ENCODE data around the gene UXT.
"Not testable (repeated sequence)": the region's sequence is repeated elsewhere in the genome, so short reads cannot be mapped to it uniquely, and the experiment has no call there.

The UXT gene

GRCh38 chrX:47658684-47659420, at the start of gene UXT:
UXT (minus strand) TSS chrX:47659180; CDS start chrX:47658927, 253 bp downstream.
- DNase-seq, result peak; percentile 94

GRCh38 chrX:47707031-47707780, 48.2 kb upstream of the UXT start:
- DNase-seq, result no peak

- no peak for DNase-seq
Measured at GRCh38 chrX:47706575-47706974, 47.6 kb upstream of the UXT start.

- DNase-seq, result no peak
Measured at GRCh38 chrX:47704736-47705135, 45.8 kb upstream of the UXT start.

GRCh38 chrX:47697181-47697580, 38.2 kb upstream of the UXT start:
- no peak for DNase-seq

GRCh38 chrX:47690175-47690574, 31.2 kb upstream of the UXT start:
- DNase-seq, result no peak

GRCh38 chrX:47687263-47687662, 28.3 kb upstream of the UXT start:
- no peak for DNase-seq

- no peak for DNase-seq
Measured at GRCh38 chrX:47683829-47684205, 24.8 kb upstream of the UXT start.

GRCh38 chrX:47683184-47683828, 24.3 kb upstream of the UXT start:
- DNase-seq, result no peak

- DNase-seq, result not testable (repeated sequence)
Measured at GRCh38 chrX:47675959-47676859, 17.2 kb upstream of the UXT start.

- no peak for DNase-seq
Measured at GRCh38 chrX:47674776-47675175, 15.8 kb upstream of the UXT start.

- not testable (repeated sequence) for DNase-seq
Measured at GRCh38 chrX:47665797-47666196, 6.8 kb upstream of the UXT start.

- DNase-seq, result no peak
Measured at GRCh38 chrX:47664737-47665136, 5.8 kb upstream of the UXT start.

- DNase-seq, result no peak
Measured at GRCh38 chrX:47662144-47662657, 3.2 kb upstream of the UXT start.

- DNase-seq, result no peak
Measured at GRCh38 chrX:47661539-47661938, 2.6 kb upstream of the UXT start.

GRCh38 chrX:47659421-47659726, 394 bp upstream of the UXT start:
- DNase-seq, result no peak

GRCh38 chrX:47658301-47658683, 688 bp downstream of the UXT start:
- DNase-seq, result no peak

GRCh38 chrX:47651043-47651905, 7.7 kb downstream of the UXT start:
- DNase-seq, result no peak

GRCh38 chrX:47650164-47651042, 8.6 kb downstream of the UXT start, which contains the start of gene ELK1:
ELK1 (minus strand) TSS chrX:47650563; CDS start chrX:47641441, 9,122 bp downstream.
- peak; percentile 94 for DNase-seq

- DNase-seq, result no peak
Measured at GRCh38 chrX:47649781-47650163, 9.2 kb downstream of the UXT start.

- no peak for DNase-seq
Measured at GRCh38 chrX:47649271-47649670, 9.7 kb downstream of the UXT start.

All from CD4-positive, alpha-beta T cell treated with Interleukin-10 for 1 hour (primary cell).